22Rv1 (cell line): ENCODE results near the gene MBP.
A peak's percentile ranks its signal among the peaks of the same experiment; 100 is the strongest.

ENCODE experiments used
- H3K27ac ChIP-seq: fragments of 450-650 bp; 2 replicates; pipeline ENCODE4 v1.5.1; 2017
- ZFX ChIP-seq: fragments of 450-650 bp; IDR thresholded peaks from 2 replicates; pipeline ENCODE4 v1.6.1; 2017; ENCODE audit warnings: antibody characterized with exemption, borderline replicate concordance
- TF ChIP-seq, protein P1 (sequence below): fragments of 450-650 bp; IDR thresholded peaks from 2 replicates; pipeline ENCODE4 v1.5.1; 2017; ENCODE audit warnings: mild to moderate bottlenecking

Gene MBP

DNA sequence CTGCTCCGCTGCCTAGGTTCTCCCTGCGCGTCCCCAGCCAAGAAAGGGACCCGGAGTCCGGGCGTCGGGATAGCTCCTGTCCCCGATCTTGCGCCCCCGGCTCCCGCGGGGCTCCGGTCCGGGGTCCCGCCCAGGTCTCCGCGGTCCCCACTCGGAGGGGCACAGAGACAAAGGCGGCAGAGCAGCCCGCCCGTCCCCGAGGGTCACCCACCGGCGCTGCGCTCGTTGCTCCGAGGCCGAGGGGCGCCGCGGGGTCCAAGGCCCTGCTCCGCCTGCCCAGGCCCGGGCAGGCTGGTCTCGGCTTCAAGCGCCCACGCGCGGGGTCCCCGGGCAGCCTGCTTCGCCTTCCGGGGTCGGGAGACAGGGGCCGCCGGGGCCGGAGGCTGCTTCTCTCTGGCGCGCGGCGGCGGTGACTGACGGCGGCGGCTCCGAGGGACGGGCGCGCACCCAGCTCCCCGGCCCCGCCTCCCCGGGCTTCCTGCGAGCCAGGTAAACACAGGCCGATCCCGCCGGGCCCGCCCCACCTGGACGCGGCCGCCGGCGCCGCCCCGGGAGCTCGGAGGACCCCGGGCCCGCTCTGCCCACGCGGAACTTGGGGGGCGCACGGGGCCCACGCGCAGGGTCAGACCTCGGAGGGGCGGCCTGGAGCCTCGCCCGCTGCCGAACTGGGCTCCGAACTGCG, at the start of gene MBP:
Gene MBP, minus strand, starts transcription at position 415 of the 682 bp plus-strand sequence. CDS start 27,522 bp downstream, outside the sequence.
- TF ChIP-seq, protein P1, sequence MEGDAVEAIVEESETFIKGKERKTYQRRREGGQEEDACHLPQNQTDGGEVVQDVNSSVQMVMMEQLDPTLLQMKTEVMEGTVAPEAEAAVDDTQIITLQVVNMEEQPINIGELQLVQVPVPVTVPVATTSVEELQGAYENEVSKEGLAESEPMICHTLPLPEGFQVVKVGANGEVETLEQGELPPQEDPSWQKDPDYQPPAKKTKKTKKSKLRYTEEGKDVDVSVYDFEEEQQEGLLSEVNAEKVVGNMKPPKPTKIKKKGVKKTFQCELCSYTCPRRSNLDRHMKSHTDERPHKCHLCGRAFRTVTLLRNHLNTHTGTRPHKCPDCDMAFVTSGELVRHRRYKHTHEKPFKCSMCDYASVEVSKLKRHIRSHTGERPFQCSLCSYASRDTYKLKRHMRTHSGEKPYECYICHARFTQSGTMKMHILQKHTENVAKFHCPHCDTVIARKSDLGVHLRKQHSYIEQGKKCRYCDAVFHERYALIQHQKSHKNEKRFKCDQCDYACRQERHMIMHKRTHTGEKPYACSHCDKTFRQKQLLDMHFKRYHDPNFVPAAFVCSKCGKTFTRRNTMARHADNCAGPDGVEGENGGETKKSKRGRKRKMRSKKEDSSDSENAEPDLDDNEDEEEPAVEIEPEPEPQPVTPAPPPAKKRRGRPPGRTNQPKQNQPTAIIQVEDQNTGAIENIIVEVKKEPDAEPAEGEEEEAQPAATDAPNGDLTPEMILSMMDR = no peak
- no peak for TF ChIP-seq ZFX
- peak within 1 kb of the TSS; percentile 46; the same call in 1 of the 2 replicates for H3K27ac ChIP-seq

DNA sequence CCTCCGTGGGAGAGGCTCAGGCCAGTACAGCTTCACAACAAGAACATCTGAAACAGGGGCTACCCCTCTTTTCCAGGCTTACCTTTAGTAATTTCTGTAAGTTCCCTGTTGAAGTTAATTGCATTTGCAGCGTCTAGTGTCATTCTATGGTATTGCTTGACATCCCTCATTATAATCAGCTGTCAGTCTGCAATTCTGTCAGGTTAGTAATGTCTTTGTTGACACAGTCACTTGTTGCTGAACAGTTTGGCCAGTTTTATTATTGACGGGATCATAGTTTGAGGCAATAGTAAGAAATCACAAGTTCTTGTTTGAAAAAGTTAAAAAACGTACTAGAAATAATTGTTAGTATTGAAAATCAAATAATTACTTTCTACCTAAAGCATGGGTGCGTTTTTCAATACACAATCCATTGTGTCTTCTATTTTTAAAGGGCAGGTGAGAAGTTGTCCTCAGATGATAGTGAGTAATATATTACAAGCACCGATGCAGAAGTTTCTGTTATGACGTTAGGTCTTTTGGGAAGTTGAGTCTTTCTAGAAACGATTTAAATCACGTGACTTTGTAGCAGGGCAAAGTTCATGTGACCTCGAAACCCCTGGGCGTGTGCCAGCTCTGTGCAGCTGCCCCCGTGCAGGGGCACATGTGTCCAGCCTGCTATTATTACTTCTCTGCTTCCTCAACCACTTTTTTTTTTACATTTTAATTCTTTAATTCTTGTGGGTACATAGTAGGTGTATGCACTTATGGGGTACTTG, 49.5 kb upstream of the MBP start:
- H3K27ac ChIP-seq = no peak overlapping the region
- TF ChIP-seq, protein P1 = no peak
- no peak for TF ChIP-seq ZFX

DNA sequence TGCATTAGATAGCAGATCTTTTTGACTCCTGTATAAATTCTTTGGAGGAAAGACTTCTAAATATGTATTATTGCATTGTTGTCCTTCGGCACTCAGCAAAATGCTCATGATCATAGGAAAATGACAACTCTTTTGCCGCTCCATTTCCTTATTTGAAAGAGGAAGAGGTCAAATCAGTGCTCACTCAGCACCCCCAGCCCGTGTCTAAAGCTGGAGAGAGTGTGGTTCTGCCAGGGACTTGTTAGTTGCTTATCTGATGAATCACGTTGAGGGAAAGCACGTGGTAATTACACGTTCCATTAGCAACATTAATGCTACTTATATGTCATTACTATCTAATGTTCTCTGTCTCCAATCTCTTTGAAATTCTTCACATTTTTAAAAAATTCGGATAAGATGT, 46.0 kb upstream of the MBP start:
- TF ChIP-seq ZFX = no peak
- TF ChIP-seq, protein P1 = no peak
- no peak overlapping the region for H3K27ac ChIP-seq

DNA sequence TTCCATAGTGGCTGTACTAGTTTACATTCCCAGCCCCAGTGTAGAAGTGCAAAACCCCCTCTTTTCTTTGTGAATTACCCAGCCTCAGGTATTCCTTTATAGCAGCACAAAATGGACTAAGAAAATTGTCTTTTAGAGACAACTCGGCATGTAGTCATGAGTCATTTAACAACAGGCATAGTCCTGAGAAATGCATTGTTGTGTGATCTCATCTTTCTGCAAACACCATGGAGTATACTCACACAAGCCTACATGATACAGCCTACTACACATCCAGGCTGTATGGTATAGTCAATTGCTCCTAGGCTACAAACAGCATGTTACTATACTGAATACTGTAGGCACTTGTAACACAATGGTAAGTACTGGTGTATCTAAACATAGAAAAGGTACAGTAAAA, 44.4 kb upstream of the MBP start:
- H3K27ac ChIP-seq = no peak overlapping the region
- TF ChIP-seq ZFX = no peak
- TF ChIP-seq, protein P1 = no peak

DNA sequence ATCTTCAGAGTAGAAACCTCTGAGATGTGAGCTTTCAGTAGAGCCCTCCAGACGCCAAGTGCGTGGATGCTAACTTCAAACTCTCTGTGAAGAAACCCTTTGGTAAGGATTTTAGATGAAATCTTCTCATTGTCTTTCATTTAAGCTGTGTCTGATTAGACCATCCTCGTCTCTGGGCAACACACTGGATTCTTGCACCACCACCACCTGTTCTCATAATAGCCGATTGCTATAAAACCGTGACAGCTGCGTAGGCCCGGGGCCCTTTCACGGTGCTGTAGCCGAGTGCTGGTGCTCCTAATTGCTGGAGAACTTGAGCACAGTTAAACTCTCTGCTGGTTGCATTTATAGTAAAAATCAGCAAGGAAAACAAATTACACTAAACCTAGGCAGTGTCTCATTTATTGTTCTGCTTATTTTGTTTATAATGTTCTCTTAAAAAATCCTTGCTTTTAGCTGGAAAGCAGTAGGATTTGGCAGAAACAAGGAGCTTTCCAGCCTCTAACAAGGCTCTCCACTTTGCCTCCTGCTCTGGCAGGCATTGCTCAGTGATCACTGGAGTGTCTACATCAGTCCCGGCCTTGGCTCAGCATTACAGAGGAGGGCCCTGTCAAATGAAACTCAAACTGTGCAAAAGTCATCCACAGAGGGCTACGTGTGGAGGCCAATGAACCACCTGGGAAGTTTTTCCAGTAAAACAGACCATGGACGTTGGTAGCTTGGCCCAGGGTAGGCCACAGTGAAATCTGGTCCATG, 40.9 kb upstream of the MBP start:
- TF ChIP-seq, protein P1 = no peak
- no peak for TF ChIP-seq ZFX
- H3K27ac ChIP-seq = no peak overlapping the region

DNA sequence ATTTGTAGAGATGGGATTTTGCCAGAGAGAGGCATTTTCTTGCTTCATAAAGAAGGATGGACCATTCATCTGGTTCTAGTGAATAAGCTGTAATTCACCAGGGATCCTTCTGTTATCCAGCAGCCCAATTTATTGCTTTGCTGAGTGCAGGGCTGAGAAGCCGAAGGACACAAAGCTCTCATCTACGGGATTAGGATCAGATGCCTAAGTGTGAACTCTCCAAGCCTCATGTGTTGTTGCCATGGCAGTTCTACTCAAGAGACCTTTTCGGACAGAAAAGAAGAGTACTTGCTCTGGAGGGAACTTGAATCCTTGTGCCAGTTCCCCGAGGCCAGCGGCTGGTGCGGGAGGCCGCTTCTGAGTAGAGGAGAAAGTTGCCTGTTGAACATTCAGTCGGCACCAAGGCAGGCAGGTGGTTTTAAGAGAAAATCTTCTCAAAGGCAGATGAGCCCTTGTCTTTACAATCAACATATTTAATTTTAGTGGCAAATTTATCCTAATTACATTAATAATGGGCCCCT, 38.4 kb upstream of the MBP start:
- no peak overlapping the region for H3K27ac ChIP-seq
- TF ChIP-seq, protein P1 = no peak
- no peak for TF ChIP-seq ZFX
